LoVo (cell line): ENCODE data around the gene PIBF1.
"Not testable (repeated sequence)": the region's sequence is repeated elsewhere in the genome, so short reads cannot be mapped to it uniquely, and the experiment has no call there.

Experiments
- DNase-seq: peaks from one replicate; pipeline ENCODE4 v3.0.0-alpha.2; 2016; ENCODE audit warnings: low spot score

Gene PIBF1, protein sequence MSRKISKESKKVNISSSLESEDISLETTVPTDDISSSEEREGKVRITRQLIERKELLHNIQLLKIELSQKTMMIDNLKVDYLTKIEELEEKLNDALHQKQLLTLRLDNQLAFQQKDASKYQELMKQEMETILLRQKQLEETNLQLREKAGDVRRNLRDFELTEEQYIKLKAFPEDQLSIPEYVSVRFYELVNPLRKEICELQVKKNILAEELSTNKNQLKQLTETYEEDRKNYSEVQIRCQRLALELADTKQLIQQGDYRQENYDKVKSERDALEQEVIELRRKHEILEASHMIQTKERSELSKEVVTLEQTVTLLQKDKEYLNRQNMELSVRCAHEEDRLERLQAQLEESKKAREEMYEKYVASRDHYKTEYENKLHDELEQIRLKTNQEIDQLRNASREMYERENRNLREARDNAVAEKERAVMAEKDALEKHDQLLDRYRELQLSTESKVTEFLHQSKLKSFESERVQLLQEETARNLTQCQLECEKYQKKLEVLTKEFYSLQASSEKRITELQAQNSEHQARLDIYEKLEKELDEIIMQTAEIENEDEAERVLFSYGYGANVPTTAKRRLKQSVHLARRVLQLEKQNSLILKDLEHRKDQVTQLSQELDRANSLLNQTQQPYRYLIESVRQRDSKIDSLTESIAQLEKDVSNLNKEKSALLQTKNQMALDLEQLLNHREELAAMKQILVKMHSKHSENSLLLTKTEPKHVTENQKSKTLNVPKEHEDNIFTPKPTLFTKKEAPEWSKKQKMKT

GRCh38 chr13:72781451-72782439, at the start of gene PIBF1, which contains the start of gene DIS3:
PIBF1 (plus strand) TSS chr13:72782133; CDS start chr13:72783470, 1,337 bp downstream.
DIS3 (minus strand) TSS chr13:72781900; CDS start chr13:72781832, 68 bp downstream.
- peak; percentile 98 for DNase-seq

DNA sequence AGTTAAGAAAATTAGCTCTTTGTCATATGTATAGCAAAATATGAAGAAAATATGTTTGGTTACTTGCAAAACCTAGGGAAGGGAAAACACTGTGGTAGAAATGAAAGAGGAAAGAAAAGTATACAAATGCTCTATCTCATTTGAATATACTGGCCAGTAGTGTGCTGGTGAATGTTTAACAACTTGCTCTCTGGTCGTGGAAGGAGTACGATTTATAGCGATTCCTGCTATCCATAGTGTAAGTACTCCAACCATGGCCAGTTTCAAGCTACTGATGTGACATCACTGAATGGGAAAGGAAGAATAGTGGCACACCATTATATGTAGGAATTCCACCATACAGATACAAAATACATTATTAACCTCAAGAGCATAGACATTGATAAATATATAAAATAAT, 44.9 kb upstream of the PIBF1 start:
- DNase-seq: no peak

GRCh38 chr13:72740015-72740414, 41.9 kb upstream of the PIBF1 start:
- no peak for DNase-seq

GRCh38 chr13:72745260-72745659, 36.7 kb upstream of the PIBF1 start:
- DNase-seq: no peak

DNA sequence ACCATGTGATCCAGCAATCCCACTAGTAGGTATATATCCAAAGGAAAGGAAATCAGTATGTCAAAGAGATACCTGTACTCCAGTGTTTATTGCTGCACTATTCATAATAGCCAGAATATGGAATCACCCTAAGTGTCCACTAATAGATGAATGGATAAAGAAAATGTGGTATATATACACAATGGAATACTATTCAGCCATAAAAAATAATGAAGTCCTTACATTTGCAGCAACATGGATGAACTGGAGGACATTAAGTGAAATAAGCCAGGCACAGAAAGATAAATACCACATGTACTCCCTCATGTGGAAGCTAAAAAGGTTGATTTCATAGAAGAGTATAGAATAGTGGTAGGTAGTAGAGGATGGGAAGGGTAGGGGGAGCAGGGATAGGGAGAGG, 30.7 kb upstream of the PIBF1 start:
- DNase-seq: no peak

DNA sequence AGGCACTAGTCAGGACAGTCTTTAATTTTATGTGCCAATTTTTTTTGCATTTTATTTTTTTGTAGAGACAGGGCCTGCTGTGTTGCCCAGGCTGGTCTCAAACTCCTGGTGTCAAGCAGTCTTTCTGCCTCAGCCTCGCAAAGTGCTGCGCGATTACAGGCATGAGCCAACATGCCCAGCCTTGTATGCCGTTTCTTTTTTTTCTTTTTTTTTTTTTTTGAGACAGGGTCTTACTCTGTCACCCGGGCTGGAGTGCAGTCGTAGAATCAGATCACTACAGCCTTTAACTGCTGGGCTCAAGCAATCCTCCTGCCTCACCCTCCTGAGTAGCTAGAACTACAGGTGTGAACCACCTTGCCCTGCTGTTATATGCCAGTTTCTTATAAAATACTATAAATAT, 27.8 kb upstream of the PIBF1 start:
- no peak for DNase-seq

DNA sequence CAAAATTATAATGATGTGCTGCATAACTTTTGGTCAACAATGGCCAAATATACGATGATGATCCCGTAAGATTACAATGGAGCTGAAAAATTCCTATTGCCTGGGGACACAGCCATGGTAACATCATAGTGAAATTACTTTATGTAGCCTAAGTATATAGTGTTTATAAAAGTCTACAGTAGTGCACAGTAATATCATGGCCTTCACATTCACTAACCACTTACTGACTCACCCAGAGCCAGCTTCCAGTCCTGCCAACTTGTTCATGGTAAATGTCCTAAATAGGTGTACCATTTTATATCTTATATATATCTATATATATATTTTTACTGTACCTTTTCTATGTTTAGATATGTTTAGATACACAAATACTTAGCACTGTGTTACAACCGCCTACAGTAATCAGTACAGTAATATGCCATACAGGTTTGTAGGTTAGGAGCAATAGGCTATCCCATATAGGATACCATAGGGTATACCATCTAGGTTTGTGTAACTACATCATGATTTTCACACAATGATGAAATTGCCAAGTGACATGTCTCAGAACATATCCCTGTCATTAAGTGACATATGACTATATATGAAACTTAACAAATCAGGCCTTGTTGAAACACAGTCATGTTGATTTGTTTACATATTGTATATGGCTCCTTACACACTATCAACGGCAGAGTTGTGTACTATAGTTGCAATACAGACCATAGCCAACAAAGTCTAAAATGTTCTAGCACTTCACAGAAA, 24.0 kb upstream of the PIBF1 start:
- DNase-seq: no peak

DNA sequence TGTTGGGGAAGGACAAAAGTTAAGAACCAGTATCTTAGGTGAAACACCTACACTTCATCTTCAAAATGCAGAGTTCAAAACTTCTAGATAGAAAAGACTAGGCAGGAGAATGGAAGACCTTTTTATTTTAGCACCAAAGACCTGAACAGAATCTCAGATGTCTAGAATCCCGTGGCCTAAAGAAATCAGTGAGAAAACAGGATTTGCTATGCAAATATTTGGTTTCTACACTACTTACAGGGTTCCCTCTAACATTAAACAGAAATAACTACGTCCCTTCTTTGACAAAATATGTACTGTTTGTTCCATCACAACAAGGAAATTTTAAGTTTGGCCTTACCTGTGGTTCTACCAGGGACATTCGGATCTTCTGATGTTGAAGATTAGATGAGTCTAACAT, 21.7 kb upstream of the PIBF1 start:
- no peak for DNase-seq

DNA sequence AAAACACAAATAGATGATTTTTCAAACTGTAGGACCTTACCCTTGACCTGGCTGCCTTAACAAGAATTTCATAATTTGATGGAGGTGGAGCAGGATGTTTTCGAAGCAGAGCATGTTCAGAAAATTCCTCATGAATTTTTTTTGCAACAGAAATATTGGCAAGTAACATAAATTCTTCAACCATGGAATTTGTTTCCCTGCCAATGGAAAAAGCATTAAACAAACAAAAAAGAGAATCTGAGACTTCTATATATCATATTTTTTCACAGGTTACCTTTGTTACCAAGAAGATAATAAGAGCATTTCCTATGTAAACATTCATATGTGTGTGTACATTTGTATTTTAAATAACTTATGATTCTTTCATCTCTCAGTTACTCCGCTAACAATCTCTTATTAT, 18.5 kb upstream of the PIBF1 start:
- no peak for DNase-seq

DNA sequence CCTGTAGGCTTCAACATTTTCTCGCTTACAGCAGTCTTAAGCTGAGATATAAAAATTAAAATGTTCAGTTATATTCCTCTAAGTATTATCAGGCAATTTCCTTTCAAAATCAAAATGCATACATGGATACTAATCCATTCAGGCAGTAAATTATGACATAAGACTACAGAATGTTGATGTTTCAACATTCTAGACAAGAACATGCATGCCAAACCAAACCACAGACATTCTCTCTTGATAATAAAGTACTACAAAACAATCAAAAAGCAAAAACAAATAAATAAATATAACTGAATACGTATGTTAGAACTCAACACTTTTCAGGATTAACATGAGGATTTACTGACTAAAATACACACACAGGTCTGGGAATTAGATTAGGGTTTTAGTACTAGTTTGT, 7.9 kb upstream of the PIBF1 start:
- no peak for DNase-seq

- DNase-seq: no peak
Measured at GRCh38 chr13:72782717-72783116, 784 bp downstream of the PIBF1 start.

- not testable (repeated sequence) for DNase-seq
Measured at GRCh38 chr13:72784679-72785078, 2.7 kb downstream of the PIBF1 start.

DNA sequence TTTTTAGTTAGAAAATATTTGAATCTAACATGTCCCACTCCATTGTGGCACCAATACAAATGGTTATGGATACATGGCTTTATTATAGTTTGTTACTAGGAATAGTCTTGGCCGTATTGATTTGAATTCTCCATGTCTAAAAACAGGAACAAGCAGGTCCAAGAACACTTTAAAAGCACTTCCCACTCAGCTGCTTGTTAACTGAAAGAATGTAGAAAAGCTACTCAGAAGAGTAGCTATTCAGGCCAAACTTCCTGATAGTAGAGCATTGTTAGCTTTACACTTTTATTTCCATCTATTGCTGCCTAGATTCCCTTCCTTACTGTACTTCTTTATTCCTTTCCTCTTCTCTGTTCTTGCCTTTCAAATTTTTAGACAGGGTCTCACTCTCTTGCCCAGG, 6.9 kb downstream of the PIBF1 start:
- DNase-seq: no peak

DNA sequence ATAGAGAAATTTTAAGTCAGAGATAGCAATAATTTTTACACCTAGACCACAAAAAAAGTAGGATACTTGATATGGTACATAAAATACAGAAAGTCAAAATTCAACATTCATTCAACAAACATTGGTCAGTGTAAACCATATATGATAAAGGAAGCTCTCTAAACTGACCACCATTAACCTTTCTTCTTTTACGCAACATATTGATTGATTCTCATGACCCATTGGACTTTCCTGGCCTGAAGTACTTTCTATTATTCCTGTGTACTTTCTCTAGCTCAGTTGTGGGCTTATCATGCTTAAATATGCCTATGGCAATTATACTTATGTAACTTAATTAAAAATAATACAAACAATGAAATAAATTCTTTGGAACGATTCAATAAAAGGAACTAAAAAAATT, 10.7 kb downstream of the PIBF1 start:
- no peak for DNase-seq

DNA sequence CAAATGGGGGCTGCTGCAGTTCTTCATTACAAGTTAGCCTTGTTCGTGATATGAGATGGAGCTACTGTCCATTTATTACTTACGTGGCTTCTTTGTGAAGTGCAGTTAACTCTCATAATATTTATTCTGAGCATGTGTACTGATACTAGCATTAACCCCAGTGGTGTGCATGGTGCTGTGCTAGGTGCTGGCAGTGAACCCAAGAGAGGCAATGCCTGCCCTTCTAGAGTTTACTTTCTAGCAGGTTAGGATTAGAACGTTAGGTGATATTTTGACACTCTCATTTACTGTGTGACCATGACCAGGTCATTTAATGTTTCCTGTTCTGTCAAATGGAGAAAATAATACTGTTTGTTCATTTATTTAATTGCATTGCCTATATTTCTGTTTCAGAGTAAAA, 16.9 kb downstream of the PIBF1 start:
- DNase-seq: no peak

DNA sequence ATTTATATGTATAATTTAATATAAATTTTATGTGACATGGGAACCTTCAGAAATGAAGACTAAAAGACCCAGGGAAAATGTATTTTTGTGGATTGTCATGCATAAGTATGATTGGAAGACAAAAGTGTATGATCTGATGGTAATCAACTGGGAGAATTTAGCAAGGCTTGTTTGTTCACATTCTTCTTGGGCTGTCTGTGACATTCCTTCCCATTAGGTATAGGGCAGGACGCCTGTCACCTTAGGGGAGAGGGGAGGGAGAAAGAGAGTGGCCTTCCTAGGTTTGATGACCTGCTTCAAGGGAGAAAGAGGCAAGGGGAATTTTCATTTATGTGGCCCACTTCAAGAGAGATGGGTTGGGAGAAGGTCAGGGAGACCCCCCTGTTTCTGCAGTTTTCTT, 22.4 kb downstream of the PIBF1 start:
- no peak for DNase-seq

DNA sequence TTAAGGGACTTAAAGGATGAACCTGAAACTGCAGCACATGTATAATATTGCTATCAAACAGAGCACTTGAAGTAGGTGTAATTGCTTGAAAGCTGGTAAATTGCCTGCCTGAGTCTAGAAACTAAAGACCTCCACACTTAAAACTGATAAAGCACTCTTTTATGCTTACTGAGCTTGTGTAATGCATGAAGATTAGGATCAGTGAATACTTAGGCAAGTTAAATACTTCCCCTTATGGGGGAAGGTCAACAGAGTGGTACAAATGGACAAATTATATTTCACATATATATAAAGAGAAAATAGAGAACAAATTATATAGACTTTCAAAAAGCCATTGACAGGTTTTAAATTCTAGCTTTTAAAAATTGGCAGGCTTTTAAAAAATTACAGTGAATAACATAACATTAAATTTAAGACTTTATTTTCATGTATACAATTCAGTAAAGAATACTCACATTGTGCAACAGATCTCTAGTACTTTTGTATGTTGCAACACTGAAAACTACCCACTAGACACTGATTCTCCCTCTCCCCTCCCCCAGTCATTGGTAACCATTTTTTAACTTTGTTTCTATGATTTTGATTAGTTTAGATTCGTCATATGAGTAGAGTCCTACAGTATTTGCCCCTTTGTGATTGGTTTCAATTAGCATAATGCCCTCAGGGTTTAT, 23.9 kb downstream of the PIBF1 start:
- no peak for DNase-seq

DNA sequence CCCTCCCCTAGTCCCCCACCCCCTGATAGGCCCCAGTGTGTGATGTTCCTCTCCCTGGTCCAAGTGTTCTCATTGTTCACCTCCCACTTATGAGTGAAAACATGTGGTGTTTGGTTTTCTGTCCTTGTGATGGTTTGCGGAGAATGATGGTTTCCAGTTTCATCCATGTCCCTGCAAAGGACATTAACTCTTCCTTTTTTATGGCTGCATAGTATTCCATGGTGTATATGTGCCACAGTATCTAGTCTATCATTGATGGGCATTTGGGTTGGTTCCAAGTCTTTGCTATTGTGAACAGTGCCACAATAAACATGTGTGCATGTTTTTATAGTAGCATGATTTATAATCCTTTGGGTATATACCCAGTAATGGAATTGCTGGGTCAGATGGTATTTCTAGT, 24.6 kb downstream of the PIBF1 start:
- DNase-seq: not testable (repeated sequence)

DNA sequence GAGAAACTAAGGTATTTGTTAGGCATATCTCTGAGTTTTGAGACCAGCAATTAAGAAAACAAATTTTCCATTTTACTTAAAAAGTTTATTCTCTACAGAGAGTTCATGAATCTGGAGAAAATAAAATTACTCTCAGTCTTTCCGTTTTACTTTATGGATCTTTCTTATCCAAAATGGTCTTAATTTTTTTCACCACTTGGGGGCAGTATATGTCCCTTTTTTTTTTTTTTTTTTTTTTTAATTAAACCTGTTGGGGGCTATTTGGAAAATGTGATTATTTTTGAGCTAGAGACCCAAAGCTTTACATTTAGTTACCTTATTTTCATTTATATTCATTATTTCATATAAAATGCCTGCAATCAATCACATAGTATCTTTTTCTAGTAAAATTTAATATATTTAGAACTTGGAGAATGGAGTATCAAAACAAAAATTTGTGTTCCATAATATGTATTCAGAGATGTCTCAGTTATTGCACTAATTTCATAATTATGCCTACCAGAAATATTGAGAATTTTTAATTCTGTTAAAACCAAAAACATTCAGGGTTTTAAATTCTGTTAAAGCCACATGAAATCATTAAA, 27.1 kb downstream of the PIBF1 start:
- DNase-seq: peak; percentile 18

DNA sequence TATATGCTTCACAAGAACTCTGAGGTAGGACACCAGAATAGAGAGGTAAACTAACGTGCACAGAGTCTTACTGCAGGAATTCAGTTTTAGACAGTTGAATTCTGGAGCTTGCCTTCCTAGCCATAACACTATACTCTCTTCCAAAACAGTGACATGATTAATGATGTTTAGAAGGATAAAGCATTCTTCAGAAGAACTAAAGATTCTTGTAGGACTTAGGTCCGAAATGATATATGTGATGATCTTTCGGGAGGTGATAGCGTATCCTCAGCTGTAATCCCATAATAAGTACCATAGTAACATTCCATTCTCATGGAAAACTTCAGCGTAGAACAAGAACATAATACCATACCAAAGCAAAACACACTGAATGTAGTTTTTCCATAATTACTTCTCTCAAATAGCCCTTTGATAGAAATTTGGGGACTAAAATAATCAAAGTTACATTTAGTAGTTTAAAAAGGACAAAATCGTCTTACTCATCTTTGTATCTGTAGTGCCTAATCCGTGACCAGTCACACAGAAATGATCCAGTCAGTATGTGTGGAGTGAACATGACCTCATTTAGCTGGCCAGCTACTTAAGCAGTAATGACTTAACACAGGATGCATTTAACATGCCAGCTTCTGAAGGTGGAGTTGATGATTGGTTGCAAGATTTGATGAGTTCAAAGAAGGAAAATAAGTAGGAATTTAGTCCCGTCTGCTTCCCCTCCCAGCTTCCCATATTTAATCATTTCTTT, 38.4 kb downstream of the PIBF1 start:
- no peak for DNase-seq
